Testis (tissue), 2 donors: ENCODE measurements around the gene AUH.

Experiments used
- POLR2A ChIP-seq: fragments of 450-650 bp; IDR thresholded peaks from one replicate; pipeline ENCODE4 v1.6.1; 2017; ENCODE audit warnings: antibody characterized with exemption, mild to moderate bottlenecking, moderate library complexity
- TF ChIP-seq, protein P1 (sequence below), 3 experiments: fragments of 450-650 bp in 2 of 3; fragments of 200-600 bp in 1 of 3; sonication (generic) in 1 of 3; IDR thresholded peaks; one replicate each; pipeline ENCODE4 v1.5.1; 2016 to 2019; ENCODE audit warnings: antibody characterized with exemption in 3 of 3, mild to moderate bottlenecking in 2 of 3, moderate library complexity in 1 of 3

DNA sequence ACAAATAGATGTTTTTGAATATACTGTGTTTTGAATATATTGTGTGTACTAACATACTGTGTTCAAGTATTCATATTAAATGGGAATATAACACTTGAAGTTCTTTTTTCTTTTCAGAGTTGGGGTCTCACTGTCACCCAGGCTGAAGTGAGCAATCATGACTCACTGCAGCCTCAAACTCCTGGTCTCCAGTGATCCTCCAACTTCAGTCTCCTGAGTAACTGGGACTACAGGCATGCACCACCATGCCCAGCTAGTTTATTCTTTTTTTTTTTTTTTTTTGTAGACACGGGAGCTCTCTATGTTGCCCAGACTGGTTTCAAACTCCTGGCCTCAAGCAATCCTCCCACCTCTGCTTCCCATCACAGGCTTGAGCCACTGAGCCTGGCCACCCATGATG, 23.2 kb upstream of the AUH start:
- TF ChIP-seq, protein P1, sequence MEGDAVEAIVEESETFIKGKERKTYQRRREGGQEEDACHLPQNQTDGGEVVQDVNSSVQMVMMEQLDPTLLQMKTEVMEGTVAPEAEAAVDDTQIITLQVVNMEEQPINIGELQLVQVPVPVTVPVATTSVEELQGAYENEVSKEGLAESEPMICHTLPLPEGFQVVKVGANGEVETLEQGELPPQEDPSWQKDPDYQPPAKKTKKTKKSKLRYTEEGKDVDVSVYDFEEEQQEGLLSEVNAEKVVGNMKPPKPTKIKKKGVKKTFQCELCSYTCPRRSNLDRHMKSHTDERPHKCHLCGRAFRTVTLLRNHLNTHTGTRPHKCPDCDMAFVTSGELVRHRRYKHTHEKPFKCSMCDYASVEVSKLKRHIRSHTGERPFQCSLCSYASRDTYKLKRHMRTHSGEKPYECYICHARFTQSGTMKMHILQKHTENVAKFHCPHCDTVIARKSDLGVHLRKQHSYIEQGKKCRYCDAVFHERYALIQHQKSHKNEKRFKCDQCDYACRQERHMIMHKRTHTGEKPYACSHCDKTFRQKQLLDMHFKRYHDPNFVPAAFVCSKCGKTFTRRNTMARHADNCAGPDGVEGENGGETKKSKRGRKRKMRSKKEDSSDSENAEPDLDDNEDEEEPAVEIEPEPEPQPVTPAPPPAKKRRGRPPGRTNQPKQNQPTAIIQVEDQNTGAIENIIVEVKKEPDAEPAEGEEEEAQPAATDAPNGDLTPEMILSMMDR (IDR thresholded peaks at IDR 0.05), result no peak
- TF ChIP-seq POLR2A, result no peak
